CD8-positive, alpha-beta memory T cell (primary cell): ENCODE results near the gene CCM2. TPM values are rescaled to one million over a fixed set of nuclear protein-coding genes. Genes with fewer than 3 reads are reported as not detected.

Source experiments
- CTCF ChIA-PET: fragments of 350-600 bp; sonication (Branson Sonifier 250); formaldehyde crosslinking; loops from one replicate; lab custom pipeline; 2021; ENCODE audit warnings: antibody characterized with exemption; lab: Charles Lee
- POLR2A ChIA-PET: fragments of 350-600 bp; sonication (Branson Sonifier 250); formaldehyde crosslinking; loops from one replicate; lab custom pipeline; 2021; ENCODE audit warnings: antibody characterized with exemption; lab: Charles Lee
- DNase-seq, 5 donors: peaks; one replicate each; pipeline versions ENCODE4 v3.0.0 to v3.0.0-alpha.2; 2020 to 2022; ENCODE audit warnings: mixed read lengths in 1 of 5
- H3K27ac ChIP-seq: one replicate; pipeline ENCODE4 v1.7.0; 2013; ENCODE audit warnings: low read depth, mild to moderate bottlenecking, low read length, moderate library complexity
- H3K27me3 ChIP-seq: 2 replicates; pipeline ENCODE4 v1.7.0; 2013; ENCODE audit warnings: low read length, mild to moderate bottlenecking; ENCODE audit not compliant: insufficient read depth, poor library complexity, severe bottlenecking
- H3K36me3 ChIP-seq: 2 replicates; pipeline ENCODE4 v1.7.0; 2013; ENCODE audit warnings: mild to moderate bottlenecking, low read length, moderate library complexity; ENCODE audit not compliant: insufficient read depth
- H3K4me1 ChIP-seq: 2 replicates; pipeline ENCODE4 v1.7.0; 2013; ENCODE audit warnings: mild to moderate bottlenecking, low read length, moderate library complexity; ENCODE audit not compliant: insufficient read depth
- H3K4me3 ChIP-seq: 2 replicates; pipeline ENCODE4 v1.7.0; 2013; ENCODE audit warnings: mild to moderate bottlenecking, low read length
- H3K9me3 ChIP-seq: 2 replicates; pipeline ENCODE4 v1.7.0; 2013; ENCODE audit warnings: mild to moderate bottlenecking, low read length
- H3K27ac Mint-ChIP-seq, 8 donors: one replicate each; pipeline ENCODE4 v1.8.0; 2020 to 2021; ENCODE audit warnings: mixed read lengths in 8 of 8, mild to moderate bottlenecking in 6 of 8, inconsistent platforms in 3 of 8, moderate library complexity in 3 of 8
- H3K27me3 Mint-ChIP-seq, 2 donors: one replicate each; pipeline ENCODE4 v1.8.0; 2020 to 2021; ENCODE audit warnings: mixed read lengths in 2 of 2, mild to moderate bottlenecking in 1 of 2, moderate library complexity in 1 of 2
- H3K36me3 Mint-ChIP-seq, 3 donors: one replicate each; pipeline ENCODE4 v1.8.0; 2020 to 2021; ENCODE audit warnings: mixed read lengths in 3 of 3, inconsistent platforms in 1 of 3, mild to moderate bottlenecking in 1 of 3
- H3K4me1 Mint-ChIP-seq, 3 donors: one replicate each; pipeline ENCODE4 v1.8.0; 2020 to 2021; ENCODE audit warnings: mixed read lengths in 3 of 3, inconsistent platforms in 1 of 3, mild to moderate bottlenecking in 1 of 3
- H3K4me3 Mint-ChIP-seq, 7 donors: one replicate each; pipeline ENCODE4 v1.8.0; 2020 to 2021; ENCODE audit warnings: mixed read lengths in 7 of 7, mild to moderate bottlenecking in 6 of 7, moderate library complexity in 4 of 7, inconsistent platforms in 2 of 7
- H3K9me3 Mint-ChIP-seq, 5 donors: one replicate each; pipeline ENCODE4 v1.8.0; 2020 to 2022; ENCODE audit warnings: mixed read lengths in 5 of 5, mild to moderate bottlenecking in 3 of 5, moderate library complexity in 2 of 5, inconsistent platforms in 1 of 5
- polyA plus RNA-seq: library from polyadenylated mRNA; unstranded; fragments of 300-500 nt; fragmentation: Illumina TruSeq; gene quantifications from one replicate; pipeline ENCODE4 v1.2.3, GENCODE V29; 2021
- total RNA-seq, 2 experiments: library from RNA; stranded (reverse); gene quantifications; one replicate each; pipeline ENCODE4 v1.2.3, GENCODE V29; 2021

The CCM2 gene
- total and polyA plus RNA-seq, 3 experiments from 2014 or later: 70.6 to 81.1 (median 74.8) TPM

GRCh38 chr7:44984478-44984758 is 15.6 kb upstream of the CCM2 start:
- peak overlapping the region; percentile 90 for H3K4me3 ChIP-seq
- no peaks in the 10 kb centered on the region for H3K27me3 ChIP-seq
- POLR2A ChIA-PET: no interaction called here

DNA sequence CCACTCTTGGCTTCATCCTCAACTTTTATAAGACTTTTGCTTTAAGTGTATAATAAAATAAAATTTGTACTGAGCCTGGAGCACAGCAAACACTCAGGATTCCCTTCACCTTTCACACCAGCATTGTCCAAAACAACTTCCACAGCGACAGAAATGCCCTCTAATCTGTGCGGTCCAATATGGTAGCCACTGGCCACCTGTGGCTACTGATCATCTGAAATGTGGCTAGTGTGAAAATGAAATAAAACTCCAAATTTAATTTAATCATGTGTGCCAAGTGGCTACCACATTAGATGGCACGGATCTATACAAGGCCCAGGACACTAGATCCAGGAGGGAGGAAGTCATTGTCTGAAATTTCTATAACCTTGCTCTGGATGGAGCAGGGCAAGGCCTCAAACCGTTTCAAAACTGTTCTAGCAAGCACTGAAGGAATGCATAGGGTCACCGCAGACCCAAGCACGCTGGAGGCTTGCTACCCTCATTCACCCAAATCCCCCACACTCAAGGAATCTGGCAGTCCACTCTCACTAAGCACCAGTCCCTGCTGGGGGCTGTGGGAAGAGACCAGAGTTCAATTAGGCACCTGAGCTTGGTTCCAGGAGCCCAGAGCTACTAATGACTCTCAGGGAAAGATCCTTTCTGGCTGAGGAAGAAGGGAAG is 14.8 kb upstream of the CCM2 start:
- Mint-ChIP-seq H3K4me3 (peak overlapping the region; percentile 91 to 98 (median 97)), H3K36me3 (peaks cover 7 to 55% (median 18%) of the 10 kb centered on the region in 3 donors), H3K27me3 (no peaks in the 10 kb centered on the region), H3K9me3 (no peaks in the 10 kb centered on the region), H3K27ac (peak overlapping the region; percentile 93 to 100 (median 99)), H3K4me1 (peaks cover 62 to 76% (median 70%) of the 10 kb centered on the region in 3 donors)
- peak overlapping the region; percentile 94 for H3K27ac ChIP-seq
- peak overlapping the region; percentile 90 for H3K4me3 ChIP-seq
- ChIA-PET POLR2A (interaction anchor here (0.9 to 1.9 kb wide), 6 partner anchors 7 to 100 kb away, joined by 3 to 9 read pairs (median 4); partner anchors contain the start of genes CCM2 and PURB), CTCF (interaction anchor here (0.9 to 4.8 kb wide), 8 partner anchors 12 to 151 kb away, joined by 3 to 24 read pairs (median 3); no protein-coding TSS in a partner anchor)
- H3K4me1 ChIP-seq: peaks cover 55% of the 10 kb centered on the region
- DNase-seq: no peak
- H3K36me3 ChIP-seq: peaks cover 29% of the 10 kb centered on the region
- no peaks in the 10 kb centered on the region for H3K9me3 ChIP-seq
- H3K27me3 ChIP-seq: no peaks in the 10 kb centered on the region

More at GRCh38 chr7:44984478-44984758, 15.6 kb upstream of the CCM2 start:
- CTCF ChIA-PET: interaction anchor here (4.8 kb wide), 1 partner anchor 11 kb away, joined by 24 read pairs; no protein-coding TSS in a partner anchor
- peaks cover 7 to 55% (median 18%) of the 10 kb centered on the region in 3 donors for H3K36me3 Mint-ChIP-seq
- Histone ChIP-seq H3K4me1 (peaks cover 62% of the 10 kb centered on the region), H3K27ac (no peak overlapping the region), H3K36me3 (peaks cover 29% of the 10 kb centered on the region), H3K9me3 (no peaks in the 10 kb centered on the region)
- no peak for DNase-seq
- H3K9me3 Mint-ChIP-seq: no peaks in the 10 kb centered on the region
- H3K4me3 Mint-ChIP-seq: peak overlapping the region; percentile 44 to 98 (median 97)
- H3K27ac Mint-ChIP-seq: peak overlapping the region; percentile 93 to 100 (median 99)
- H3K4me1 Mint-ChIP-seq: peaks cover 69 to 84% (median 78%) of the 10 kb centered on the region in 3 donors
- no peaks in the 10 kb centered on the region for H3K27me3 Mint-ChIP-seq

DNA sequence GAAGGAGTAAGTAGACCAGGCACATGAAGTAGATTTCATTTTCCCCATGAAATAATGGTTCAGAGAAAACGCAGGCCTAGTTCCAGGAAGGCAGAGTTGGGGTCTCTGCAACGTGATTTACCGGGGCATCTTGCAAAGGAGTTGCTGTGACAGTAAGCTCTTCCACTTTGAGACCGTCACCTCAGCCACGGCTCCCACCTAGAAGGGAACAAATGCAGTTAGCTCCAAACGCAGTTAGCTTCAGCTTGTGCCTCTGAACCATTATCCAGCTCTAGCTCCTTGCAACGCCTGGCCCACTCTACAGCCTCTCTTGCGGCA is 14.1 kb upstream of the CCM2 start:
- peaks cover 48% of the 10 kb centered on the region for H3K4me1 ChIP-seq

DNA sequence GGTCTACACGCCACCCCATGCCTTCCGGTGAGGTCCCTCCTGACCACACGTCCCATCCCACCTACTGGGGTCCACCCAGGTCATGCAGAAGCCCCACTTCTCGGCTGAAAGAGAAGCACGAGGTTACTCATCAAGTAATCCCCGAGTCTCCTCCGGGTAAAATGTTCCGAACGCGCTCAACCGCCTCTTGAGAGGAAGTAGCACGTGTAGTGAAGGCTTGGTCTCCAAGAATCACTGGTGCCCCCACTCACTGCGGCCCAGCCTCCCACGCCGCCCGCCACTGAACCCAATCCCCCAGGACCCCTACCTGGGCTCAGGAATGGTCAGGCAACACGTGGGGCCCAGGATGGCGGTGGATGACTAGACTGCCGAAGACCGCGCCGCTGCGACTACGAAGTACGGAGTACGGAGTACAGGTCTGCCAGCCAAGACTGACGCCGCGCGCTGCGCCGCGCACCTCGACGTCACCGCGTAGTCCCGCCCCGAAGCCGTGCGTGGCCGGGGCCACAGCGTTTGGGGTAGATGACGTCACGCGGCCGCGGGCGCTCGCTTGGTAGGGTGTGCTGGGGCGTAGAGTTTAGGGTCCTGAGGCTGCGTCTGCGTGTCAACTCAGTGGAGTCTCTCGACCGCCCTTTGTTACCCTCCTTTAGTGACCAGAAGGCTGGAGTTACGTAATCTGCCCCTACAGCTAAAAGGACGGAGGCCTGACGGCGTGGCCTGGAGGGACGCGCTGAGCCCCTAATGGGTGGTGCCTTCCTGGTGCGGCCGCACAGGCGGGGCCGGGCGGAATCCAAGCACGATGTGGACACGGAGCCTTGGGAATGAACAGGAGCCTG is 13.6 kb upstream of the CCM2 start:
- Histone ChIP-seq H3K27ac (peak overlapping the region; percentile 94), H3K27me3 (no peaks in the 10 kb centered on the region), H3K9me3 (no peaks in the 10 kb centered on the region), H3K36me3 (peaks cover 29% of the 10 kb centered on the region), H3K4me3 (peak overlapping the region; percentile 90), H3K4me1 (peaks cover 42% of the 10 kb centered on the region)
- Mint-ChIP-seq H3K36me3 (peaks cover 7 to 53% (median 21%) of the 10 kb centered on the region in 3 donors), H3K27me3 (no peaks in the 10 kb centered on the region), H3K4me3 (peak overlapping the region; percentile 91 to 98 (median 97)), H3K4me1 (peaks cover 49 to 64% (median 58%) of the 10 kb centered on the region in 3 donors), H3K9me3 (no peaks in the 10 kb centered on the region), H3K27ac (peak overlapping the region; percentile 93 to 100 (median 99))
- ChIA-PET POLR2A (interaction anchor here (0.9 to 1.9 kb wide), 6 partner anchors 9 to 101 kb away, joined by 3 to 9 read pairs (median 4); partner anchors contain the start of genes CCM2 and PURB), CTCF (interaction anchor here (0.9 to 4.8 kb wide), 6 partner anchors 12 to 150 kb away, joined by 3 to 24 read pairs (median 5); no protein-coding TSS in a partner anchor)
- peak; percentile 91 to 97 (median 94) for DNase-seq

More for the DNA sequence above, 14.1 kb upstream of the CCM2 start:
- Histone ChIP-seq H3K27me3 (no peaks in the 10 kb centered on the region), H3K9me3 (no peaks in the 10 kb centered on the region), H3K27ac (peak overlapping the region; percentile 94), H3K36me3 (peaks cover 29% of the 10 kb centered on the region), H3K4me3 (peak overlapping the region; percentile 90)
- H3K4me3 Mint-ChIP-seq: peak overlapping the region; percentile 91 to 98 (median 97)
- H3K36me3 Mint-ChIP-seq: peaks cover 7 to 53% (median 21%) of the 10 kb centered on the region in 3 donors
- H3K9me3 Mint-ChIP-seq: no peaks in the 10 kb centered on the region
- no peaks in the 10 kb centered on the region for H3K27me3 Mint-ChIP-seq
- ChIA-PET CTCF (interaction anchor here (0.9 to 4.8 kb wide), 8 partner anchors 12 to 151 kb away, joined by 3 to 24 read pairs (median 3); no protein-coding TSS in a partner anchor), POLR2A (interaction anchor here (0.9 to 1.9 kb wide), 6 partner anchors 8 to 100 kb away, joined by 3 to 9 read pairs (median 4); partner anchors contain the start of genes CCM2 and PURB)
- H3K4me1 Mint-ChIP-seq: peaks cover 55 to 69% (median 63%) of the 10 kb centered on the region in 3 donors
- no peak for DNase-seq
- peak overlapping the region; percentile 93 to 100 (median 99) for H3K27ac Mint-ChIP-seq

DNA sequence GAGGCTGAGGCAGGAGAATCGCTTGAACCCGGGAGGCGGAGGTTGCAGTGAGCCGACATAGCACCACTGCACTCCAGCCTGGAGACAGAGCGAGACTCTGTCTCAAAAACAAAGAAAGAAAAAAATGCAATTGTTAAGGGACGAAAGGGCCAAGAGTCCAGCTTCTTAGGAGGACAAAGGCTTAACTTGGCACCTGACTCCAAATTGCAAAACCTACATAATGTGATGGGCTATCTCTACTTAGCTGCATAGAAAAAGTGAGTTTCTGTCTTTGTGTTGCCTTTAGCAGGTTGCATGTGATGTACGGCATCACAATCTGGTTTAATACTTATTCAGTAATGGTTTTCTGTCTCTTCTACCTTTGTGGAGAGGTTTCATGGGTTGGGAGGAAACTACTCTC is 12.5 kb upstream of the CCM2 start:
- Histone ChIP-seq H3K9me3 (no peaks in the 10 kb centered on the region), H3K36me3 (peaks cover 29% of the 10 kb centered on the region), H3K4me1 (peaks cover 37% of the 10 kb centered on the region), H3K4me3 (no peak overlapping the region), H3K27ac (peak overlapping the region; percentile 94), H3K27me3 (no peaks in the 10 kb centered on the region)
- no peak for DNase-seq
- H3K36me3 Mint-ChIP-seq: peaks cover 7 to 44% (median 20%) of the 10 kb centered on the region in 3 donors
- ChIA-PET CTCF (interaction anchor here (0.8 to 4.8 kb wide), 3 partner anchors 12 to 45 kb away, joined by 3 to 24 read pairs (median 4); no protein-coding TSS in a partner anchor), POLR2A (no interaction called here)
- peak overlapping the region in 6 of 7 donors; percentile 91 to 98 (median 97) for H3K4me3 Mint-ChIP-seq
- no peaks in the 10 kb centered on the region for H3K9me3 Mint-ChIP-seq
- H3K27ac Mint-ChIP-seq: peak overlapping the region; percentile 93 to 100 (median 99)
- no peaks in the 10 kb centered on the region for H3K27me3 Mint-ChIP-seq
- H3K4me1 Mint-ChIP-seq: peaks cover 44 to 55% (median 52%) of the 10 kb centered on the region in 3 donors

GRCh38 chr7:44987996-44988395 is 12.0 kb upstream of the CCM2 start:
- Mint-ChIP-seq H3K9me3 (no peaks in the 10 kb centered on the region), H3K4me1 (peaks cover 44 to 50% (median 47%) of the 10 kb centered on the region in 3 donors), H3K27ac (peak overlapping the region in 7 of 8 donors; percentile 54 to 100 (median 99)), H3K36me3 (peaks cover 7 to 39% (median 14%) of the 10 kb centered on the region in 3 donors), H3K4me3 (peak overlapping the region in 5 of 7 donors; percentile 32 to 98 (median 91)), H3K27me3 (no peaks in the 10 kb centered on the region)
- ChIA-PET CTCF (interaction anchor here (0.9 to 4.8 kb wide), 2 partner anchors 15 to 45 kb away, joined by 3 to 24 read pairs; no protein-coding TSS in a partner anchor), POLR2A (interaction anchor here (0.6 kb wide), 1 partner anchor 122 kb away, joined by 8 read pairs; no protein-coding TSS in a partner anchor)
- H3K27me3 ChIP-seq: no peaks in the 10 kb centered on the region
- no peaks in the 10 kb centered on the region for H3K9me3 ChIP-seq
- DNase-seq: no peak
- no peak overlapping the region for H3K4me3 ChIP-seq
- peaks cover 37% of the 10 kb centered on the region for H3K4me1 ChIP-seq
- no peak overlapping the region for H3K27ac ChIP-seq
- peaks cover 27% of the 10 kb centered on the region for H3K36me3 ChIP-seq

DNA sequence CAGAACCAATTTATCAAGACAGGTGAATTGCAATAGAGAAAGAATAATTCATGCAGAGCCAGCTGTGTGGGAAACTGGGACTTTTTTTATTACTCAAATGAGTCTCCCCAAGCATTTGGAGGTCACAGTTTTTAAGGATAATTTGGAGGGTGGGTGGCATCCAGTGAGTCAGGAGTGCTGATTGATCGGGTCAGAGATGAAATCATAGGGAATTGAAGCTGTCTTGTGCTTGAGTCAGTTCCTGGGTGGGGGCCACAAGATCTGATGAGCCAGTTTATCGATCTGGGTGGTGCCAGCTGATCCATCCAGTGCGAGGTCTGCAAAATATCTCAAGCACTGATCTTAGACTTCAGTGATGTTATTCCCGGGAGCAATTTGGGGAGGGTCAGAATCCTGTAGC is 11.3 kb upstream of the CCM2 start:
- H3K4me3 Mint-ChIP-seq: peak overlapping the region in 2 of 7 donors; percentile 4 to 80
- H3K27ac ChIP-seq: no peak overlapping the region
- no peak for DNase-seq
- ChIA-PET POLR2A (interaction anchor here (1.0 kb wide), 1 partner anchor 10 kb away, joined by 5 read pairs; no protein-coding TSS in a partner anchor), CTCF (interaction anchor here (1.1 to 2.1 kb wide), 4 partner anchors 9 to 50 kb away, joined by 3 to 10 read pairs (median 4); no protein-coding TSS in a partner anchor)
- H3K27me3 ChIP-seq: no peaks in the 10 kb centered on the region
- peaks cover 7 to 32% (median 12%) of the 10 kb centered on the region in 3 donors for H3K36me3 Mint-ChIP-seq
- H3K27ac Mint-ChIP-seq: peak overlapping the region in 4 of 8 donors; percentile 17 to 93 (median 59)
- H3K4me3 ChIP-seq: no peak overlapping the region
- no peaks in the 10 kb centered on the region for H3K9me3 ChIP-seq
- peaks cover 38 to 43% (median 41%) of the 10 kb centered on the region in 3 donors for H3K4me1 Mint-ChIP-seq
- no peaks in the 10 kb centered on the region for H3K9me3 Mint-ChIP-seq
- H3K27me3 Mint-ChIP-seq: no peaks in the 10 kb centered on the region
- peaks cover 20% of the 10 kb centered on the region for H3K36me3 ChIP-seq
- peaks cover 34% of the 10 kb centered on the region for H3K4me1 ChIP-seq
